OCI-LY3 (cell line): ENCODE measurements around the gene CXCL10.

ENCODE experiments used
- EZH2phosphoT487 ChIP-seq: fragments of 200-600 bp; shearing (Covaris generic); IDR thresholded peaks from 2 replicates; pipeline ENCODE4 v1.6.1; 2018; ENCODE audit warnings: antibody characterized with exemption, mixed run types, low read depth
- TF ChIP-seq, protein P1 (sequence below): fragments of 200-600, 300-600 bp; sonication (generic); IDR thresholded peaks from 2 replicates; pipeline ENCODE4 v1.5.1; 2014; ENCODE audit warnings: antibody characterized with exemption, low read length, low read depth

DNA sequence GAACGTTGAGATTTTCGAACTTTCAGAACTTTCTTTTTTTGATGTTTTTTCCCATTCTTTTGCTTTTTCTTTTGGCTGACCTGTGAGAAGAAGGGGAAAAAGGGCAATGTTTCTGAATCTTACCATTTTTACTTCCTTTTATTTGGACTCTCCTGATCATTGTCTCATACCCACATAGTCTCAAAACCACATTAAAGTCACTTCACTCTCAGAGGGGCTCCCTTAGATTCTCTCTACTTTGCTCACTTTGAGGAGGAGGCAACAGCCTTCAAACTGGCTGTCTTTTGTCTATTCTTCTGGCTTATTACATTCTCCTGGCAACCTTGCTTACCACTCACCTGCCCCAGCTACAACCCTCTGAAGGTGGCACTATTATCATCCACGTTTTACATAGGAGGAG, 19.7 kb downstream of the CXCL10 start:
- TF ChIP-seq, protein P1, sequence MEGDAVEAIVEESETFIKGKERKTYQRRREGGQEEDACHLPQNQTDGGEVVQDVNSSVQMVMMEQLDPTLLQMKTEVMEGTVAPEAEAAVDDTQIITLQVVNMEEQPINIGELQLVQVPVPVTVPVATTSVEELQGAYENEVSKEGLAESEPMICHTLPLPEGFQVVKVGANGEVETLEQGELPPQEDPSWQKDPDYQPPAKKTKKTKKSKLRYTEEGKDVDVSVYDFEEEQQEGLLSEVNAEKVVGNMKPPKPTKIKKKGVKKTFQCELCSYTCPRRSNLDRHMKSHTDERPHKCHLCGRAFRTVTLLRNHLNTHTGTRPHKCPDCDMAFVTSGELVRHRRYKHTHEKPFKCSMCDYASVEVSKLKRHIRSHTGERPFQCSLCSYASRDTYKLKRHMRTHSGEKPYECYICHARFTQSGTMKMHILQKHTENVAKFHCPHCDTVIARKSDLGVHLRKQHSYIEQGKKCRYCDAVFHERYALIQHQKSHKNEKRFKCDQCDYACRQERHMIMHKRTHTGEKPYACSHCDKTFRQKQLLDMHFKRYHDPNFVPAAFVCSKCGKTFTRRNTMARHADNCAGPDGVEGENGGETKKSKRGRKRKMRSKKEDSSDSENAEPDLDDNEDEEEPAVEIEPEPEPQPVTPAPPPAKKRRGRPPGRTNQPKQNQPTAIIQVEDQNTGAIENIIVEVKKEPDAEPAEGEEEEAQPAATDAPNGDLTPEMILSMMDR = peak; percentile 23
- TF ChIP-seq EZH2phosphoT487 = no peak
